GM21529 (cell line): ENCODE results near the gene TSEN34.
"Not testable (repeated sequence)": the region's sequence is repeated elsewhere in the genome, so short reads cannot be mapped to it uniquely, and the experiment has no call there.

Experiments used
- ATAC-seq: cut with Tn5 transposase; IDR thresholded peaks from one replicate; pipeline ENCODE4 v1.9.1; 2021; ENCODE audit not compliant: unreplicated experiment

The TSEN34 gene

DNA sequence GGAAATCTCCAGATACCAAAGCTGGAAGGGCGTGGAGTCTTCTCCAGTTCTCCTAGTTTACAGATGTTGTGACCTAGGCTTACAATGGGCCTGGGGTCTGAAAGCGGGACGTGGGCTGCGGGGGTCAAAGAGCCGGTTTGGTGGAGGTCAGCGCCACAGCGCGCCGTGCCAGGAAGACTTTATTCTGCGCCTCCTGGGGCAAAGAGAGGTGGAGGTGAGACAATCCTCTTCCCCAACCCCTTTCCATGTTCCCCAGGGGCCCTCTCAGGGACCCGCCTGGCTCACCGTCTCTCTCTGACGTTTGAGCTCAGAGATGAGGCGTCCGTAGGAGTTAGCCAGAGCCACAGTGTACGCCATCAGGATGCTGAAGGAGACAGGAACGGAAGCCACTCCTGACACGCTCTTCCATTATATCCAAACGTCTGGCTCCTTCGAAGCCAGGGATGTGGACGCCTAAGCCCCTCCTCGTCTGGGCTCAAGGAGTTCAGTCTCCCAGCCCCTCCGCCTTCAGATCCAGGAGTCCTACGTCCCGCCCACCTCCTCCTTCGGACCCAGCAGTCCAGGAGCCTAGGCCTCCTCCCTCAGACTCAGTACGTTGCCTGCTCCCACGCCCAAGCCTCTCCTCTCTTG, 30.8 kb upstream of the TSEN34 start:
- ATAC-seq = no peak

DNA sequence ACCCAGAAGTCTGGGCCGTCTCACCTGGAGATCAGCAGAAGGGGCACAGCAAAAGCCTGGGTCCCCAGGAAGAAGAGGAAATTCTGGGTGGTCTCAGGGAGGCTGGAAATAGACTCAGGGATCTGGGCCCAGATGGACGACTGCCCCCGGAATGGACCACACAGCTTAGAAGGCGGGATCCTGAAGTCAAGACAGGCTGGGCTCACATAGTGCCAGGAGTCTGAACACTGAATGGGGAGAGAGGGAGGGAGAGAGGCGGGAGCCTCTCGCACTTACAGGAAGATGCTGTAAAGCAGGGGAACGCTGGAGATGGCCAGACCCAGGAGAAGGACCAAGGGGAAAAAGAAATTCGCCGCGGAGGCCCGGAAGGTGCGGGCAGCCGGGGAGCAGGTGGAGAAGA, 30.3 kb upstream of the TSEN34 start:
- ATAC-seq = no peak

DNA sequence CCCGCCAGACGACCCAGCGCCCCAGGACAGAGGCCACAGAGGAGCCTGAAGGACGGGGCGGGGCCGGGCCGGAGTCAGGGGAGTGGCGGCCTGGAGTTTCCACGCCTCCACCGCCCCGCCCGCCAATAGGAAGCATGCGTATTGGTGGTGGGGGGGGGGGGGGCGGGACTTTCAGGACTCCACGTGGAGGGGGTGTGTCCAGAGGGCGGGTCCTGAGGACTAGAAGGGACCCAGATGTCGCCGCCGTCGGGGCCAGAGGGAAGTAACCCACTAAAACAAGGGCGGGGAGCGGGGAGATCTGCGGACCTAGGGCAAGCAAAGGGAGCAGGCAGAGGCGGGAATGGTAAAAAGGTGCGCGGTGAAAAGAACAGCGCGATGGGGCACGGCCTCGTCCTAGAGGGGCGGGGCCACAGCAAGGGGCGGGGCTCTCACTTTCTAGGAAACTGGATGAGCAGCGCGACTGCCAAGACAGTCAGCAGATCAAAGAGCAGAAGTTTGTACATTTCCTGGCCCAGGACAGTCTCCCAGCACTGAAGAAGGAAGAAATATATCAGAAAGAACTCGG, 28.8 kb upstream of the TSEN34 start:
- no peak for ATAC-seq

DNA sequence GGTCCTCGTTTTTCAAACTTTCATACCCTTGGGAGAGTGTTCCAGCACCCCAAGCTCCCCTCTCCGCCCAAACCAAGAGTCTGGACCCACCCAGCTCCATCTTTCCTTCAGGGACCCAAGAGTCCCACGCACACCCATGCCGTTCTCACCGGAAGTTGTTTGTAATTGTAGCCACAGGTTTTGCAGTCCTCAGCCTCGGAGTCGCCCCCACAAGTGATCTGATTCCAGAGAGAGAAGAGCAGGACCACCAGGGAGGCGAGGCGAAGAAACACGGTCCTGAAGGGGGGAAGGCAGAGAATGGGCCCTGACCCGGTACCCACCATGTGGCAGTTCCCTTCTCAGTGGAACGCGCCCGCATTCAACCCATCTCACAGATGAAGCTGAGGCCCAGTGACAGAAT, 28.2 kb upstream of the TSEN34 start:
- ATAC-seq = no peak

DNA sequence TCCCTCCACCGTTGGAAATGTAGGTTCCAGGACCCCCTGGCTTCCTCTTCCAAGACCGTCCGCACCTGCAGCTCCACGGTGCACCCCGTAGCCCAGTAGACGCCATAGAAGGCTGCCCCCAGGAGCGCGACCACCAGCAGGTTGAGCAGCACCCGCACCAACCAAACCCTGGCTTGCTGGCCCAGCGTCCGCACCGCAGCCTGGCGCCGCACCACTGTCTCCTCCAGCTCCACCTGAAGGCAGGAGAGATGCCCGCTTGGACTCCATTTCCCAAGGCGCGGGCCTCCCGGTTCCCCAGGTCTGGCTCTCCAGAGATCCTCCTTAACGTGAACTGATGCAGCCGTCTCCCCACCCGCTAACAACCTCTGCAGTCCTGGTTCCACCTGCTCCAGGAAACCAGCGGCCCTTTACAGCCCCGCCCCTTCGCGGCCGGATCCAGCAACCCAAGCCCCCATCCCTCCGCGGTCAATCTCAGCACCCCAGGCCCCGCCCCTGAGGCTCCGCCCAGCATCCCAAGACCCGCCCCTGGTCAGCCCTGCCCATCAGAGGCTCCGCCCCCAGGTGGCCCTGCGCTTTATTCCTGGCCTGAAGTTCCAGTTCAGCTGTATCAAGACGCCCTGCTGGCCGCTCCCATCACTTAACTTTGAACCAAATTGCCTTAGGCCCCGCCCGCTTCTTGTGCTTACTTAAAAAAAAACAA, 26.6 kb upstream of the TSEN34 start:
- ATAC-seq = no peak

DNA sequence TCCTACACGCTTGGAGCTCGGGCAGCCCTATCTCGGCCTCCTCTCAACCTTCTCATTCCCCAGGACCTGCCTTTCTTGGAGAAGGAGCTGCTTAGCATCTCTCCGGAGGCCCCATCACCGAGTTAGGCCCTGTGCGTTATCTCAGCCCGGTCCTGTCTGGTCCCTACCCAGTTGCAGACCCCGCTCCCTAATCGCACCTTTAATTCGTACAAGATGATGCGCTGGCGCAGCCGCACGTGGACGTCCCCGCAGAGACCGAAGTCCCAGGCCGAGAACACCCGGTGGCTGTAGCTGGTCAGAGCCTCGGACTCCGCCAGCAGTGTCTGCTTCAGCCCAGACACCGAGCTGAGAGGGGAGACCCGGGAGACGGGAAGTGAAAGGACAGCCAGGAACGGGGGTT, 25.9 kb upstream of the TSEN34 start:
- ATAC-seq = no peak

DNA sequence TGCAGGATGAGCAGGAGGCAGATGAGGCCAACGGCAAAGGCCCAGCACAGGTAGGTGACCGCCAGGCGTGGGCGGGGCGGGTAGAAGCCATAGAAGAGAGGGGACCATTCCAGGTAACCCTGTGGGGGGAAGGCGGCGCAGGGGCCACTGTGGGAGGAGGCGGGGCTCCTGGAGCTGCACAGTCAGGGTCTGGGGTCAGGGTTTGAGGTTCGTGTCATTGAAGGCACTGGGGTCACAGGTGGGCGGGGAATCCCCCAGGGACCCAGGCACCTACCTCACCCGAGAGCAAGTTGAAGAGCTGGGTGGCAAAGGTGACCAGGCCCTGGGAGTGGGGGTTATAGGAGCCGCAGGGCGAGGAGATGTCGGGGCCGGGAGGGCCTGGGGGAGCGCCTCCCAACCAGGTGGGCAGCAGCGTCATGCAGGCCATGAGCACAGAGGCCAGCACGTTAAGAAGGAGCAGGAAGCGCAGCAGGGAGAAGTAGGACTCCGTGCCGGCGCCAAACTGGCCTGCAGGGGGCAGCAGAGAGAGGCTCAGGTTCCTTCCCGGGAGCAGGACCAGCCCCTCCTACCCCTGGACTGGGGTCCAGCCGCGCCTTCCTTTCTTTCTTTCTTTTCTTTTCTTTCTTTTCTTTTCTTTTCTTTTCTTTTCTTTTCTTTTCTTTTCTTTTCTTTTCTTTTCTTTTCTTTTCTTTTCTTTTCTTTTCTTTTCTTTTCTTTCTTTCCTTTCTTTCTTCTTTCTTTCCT, 22.8 kb upstream of the TSEN34 start:
- ATAC-seq = no peak

DNA sequence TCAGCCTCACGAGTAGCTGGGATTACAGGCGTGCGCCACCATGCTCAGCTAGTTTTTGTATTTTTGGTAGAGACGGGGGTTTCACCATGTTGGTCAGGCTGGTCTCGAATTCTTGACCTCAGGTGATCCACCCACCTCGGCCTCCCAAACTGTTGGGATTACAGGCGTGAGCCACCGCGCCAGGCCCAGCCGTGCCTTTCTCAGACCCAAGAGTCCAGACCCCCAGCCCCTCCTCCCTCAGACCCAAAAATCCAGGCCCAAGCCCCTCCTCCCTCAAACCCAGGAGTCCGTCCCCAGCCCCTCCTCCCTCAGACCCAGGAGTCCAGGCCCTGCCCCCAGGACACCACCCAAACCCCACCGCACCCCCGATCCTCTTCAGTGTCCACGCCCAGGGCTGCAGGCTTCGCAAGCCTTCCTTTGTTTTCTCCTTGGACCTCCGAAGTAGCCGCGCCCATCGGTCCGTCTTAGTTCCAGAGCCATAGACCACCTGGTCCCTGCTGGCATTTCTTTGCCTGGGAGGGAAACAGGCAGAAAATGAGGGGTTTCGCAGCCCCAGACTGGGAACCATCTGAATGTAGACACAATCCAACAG, 21.9 kb upstream of the TSEN34 start:
- no peak for ATAC-seq

DNA sequence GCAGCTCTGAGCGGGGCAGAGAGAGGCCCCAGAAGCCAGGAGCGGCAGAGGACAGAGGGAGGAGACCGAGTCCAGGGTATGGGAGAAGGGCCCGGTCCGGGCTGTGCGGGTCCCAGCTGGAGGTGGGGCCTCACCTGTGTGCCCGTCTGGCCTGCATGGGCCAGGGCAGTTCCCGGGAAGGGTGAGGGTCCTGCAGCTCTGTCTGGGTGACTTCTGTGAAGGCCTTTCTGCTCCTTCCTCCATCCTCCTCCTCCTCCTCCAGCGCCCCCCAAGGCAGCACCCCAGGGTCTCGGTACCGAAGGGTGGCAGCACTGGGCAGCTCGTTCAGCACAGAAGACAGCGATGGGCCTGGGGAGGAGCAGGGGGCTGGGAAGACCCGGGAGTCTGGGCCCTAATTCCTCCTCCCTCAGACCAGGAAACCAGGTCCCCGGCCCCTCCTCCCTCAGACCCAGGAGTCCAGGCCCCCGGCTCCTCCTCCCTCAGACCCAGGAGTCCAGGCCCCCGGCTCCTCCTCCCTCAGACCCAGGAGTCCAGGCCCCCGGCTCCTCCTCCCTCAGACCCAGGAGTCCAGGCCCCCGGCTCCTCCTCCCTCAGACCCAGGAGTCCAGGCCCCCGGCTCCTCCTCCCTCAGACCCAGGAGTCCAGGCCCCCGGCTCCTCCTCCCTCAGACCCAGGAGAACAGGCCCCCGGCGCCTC, 19.2 kb upstream of the TSEN34 start:
- ATAC-seq = not testable (repeated sequence)

DNA sequence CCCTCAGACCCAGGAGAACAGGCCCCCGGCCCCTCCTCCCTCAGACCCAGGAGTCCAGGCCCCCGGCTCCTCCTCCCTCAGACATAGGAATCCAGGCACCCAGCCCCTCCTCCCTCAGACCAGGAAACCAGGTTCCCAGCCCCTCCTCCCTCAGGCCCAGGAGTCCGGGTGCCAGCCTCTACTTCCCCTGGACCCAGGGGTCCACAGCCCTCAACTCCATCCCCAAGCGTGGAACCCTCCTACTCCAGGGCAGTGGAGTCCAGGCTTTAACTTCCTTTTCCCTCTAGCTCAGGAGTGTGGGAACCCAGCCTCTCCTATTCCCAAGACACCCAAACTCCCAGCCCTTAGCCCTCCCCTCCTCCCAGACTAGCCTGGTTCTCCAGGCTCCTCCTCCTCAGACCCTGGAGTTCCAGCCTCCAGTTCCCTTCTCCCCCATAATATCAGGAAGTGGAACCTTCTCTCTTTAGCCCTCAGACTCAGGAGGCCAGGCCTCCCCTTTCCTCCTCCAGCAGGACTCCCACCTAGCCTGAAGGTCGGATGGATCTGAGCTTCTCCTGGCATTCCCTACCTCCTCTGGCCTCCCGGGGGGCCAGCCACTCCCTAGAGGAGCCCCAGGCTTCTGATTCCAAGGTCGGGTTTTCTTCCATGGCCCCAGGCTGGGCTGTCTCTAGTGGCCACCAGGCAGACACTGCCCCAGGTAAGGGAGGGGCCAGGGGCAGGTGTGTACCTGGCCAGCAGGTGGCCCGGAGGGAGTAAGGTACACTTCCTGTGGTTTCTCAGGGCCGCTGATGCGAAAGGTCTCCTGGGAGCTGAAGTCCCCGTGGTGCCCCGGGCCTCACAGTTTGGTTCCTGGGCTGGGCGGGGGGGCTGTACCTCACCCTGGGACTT, 18.4 kb upstream of the TSEN34 start, which contains the start of gene TMC4:
TMC4 (minus strand) TSS at position 690 of the 888 bp plus-strand sequence; CDS start at position 647, 43 bp downstream.
- no peak for ATAC-seq

DNA sequence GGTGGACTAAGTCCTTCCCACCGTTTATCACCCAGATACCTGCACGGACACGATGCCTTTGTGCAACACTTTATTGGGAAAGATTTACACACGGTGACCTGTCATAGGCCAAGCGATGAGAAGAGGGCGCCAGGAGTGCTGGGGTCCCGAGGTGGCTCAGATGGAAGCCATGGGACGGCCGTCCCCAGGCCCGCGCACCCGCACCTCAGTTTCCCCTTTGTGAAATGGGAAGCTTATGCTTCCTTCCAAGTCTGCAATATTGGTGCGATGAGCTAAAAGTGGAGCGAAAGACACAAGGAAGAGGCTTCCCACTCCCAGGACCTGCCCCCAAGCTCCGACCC, 17.8 kb upstream of the TSEN34 start:
- ATAC-seq = no peak

DNA sequence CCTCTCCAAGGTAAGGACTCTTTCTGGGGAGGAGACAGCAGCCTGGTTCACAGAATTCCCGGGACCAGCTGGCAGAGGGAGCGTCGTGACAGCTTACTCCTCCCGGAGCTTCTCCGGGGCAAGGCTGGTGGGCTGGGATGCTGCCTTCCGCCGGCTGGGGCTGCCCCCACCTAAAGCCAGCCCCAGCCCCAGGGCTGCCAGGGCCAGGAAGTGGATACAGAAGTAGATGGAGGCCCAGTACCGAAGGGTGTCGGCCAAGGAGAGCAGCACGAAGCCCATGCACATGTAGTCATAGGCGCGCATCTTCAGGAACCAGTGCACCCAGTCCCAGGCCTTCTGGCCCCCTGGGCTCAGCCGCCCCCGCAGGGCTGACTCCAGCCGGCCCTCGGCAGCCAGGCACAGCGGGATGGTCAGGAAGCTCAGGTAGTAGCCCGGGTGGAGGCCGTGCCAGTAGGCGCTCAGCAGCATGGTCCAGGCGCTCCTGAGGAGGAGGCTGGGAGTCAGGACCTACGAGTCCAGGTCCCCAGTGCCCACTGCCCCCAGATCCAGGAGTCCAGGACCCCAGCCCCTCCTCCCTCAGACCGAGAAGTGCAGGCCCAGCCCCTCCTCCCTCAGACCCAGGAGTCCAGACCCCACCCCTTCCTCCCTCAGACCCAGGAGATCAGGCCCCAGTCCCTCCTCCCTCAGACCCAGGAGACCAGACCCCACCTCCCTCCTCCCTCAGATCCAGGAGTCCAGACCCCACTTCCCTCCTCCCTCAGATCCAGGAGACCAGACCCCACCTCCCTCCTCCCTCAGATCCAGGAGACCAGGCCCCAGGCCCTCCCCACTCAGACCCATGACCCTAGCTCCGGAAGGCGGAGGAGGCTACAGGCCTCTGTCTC, 16.9 kb upstream of the TSEN34 start:
- no peak for ATAC-seq

DNA sequence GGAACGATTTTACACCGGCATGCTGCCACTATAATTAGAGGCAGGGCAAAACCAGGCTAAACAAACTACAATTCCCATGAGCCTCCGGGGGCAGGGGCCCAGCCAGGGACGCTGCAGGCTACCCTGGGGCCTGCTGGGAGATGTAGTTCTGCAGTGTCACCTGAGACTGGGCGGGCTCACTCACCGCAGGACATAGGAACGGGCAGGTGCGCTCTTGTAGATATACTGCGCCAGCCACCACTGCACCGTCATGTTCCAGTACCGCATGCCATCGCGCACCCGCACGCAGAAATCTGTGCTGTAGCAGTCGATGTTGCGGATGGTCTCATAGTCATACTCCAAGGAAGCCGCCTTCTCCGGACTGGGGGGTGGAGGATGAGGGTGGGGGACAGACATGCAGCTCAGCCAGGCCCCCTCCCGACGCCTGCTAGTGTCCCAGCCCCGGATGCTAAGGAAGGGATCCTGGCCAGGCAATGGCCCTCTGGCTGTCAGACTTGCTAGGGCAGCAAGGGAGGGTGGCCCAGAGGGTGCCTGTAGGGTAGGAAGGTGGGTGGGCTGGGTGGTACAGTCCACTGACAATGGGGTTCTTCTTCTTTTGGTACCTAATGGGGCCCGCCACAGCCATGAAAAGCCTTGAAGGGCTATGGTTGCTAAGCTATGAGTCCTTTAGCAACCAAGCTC, 12.4 kb upstream of the TSEN34 start:
- no peak for ATAC-seq

DNA sequence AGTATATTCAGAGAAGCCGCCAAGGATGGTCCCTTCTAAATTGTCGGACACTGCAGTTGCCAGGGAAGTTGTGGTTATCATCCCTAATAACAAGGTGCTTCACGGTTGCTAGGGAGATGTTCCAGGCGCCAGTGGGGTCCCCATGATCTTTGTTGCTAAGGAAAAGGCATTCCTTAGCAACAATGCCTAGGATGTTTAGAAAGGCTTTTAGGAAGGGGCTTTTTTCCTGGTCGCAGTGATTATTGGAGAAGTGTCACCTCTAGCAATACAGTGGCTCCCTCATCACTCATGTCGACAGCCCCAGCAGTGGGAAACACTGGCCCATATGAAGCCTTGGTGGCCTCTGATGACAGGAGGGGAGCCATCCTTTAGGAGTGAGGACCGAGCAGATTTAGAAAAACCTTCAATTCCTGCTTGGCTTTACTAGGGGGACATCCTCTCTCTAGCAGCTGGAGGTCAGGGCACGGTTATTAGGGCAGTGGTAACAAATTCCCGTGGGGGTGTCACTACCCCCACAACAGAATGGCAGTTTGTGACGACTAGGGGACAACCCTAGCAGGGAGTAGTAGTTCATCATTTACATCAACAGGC, 11.8 kb upstream of the TSEN34 start:
- ATAC-seq = no peak

DNA sequence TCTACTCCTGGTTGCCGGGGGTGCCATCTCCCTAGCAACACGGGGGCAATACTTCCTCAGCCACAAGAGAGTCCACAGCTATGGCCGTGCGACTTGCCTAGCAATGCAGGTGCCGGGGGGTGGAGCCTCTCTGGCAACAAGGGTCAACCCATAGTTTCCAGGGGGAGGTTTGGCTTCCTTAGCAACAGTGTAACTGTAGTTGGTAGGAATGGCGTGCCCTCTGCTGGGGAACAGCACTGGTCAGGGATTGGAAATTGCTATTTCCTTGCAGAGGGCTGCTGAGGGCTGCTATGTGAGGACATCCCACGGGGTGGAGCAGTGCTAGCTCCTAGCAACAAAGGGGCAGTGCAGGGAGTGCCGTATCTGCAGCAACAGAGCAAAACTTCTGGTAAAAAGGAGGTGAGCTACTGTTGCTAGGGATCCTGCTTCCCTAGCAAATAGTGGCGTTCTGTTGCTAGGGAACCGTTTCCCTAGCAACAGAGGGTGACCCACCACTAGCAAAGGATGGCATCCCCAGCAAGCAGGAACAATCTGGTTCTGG, 11.1 kb upstream of the TSEN34 start:
- ATAC-seq = no peak

DNA sequence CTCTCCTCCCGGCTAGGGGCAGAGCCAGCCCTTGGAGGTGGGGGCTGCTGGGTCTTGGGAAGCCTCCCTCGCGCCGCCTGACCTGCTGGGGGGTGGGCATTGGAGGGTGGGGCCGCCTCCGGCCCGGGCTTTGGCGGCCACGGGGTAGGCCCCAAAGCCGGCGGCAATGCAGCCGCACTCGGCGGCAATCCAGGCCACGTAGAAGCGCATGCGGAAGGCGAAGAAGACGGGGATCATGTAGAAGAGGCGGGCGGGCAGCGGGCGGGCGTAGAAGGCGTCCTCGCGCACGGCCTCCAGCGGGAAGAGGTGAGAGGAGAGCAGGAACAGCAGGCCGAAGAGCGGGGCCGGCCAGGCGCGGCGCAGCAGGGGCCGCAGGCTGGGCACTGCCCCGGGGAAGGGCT, 10.4 kb upstream of the TSEN34 start:
- no peak for ATAC-seq

DNA sequence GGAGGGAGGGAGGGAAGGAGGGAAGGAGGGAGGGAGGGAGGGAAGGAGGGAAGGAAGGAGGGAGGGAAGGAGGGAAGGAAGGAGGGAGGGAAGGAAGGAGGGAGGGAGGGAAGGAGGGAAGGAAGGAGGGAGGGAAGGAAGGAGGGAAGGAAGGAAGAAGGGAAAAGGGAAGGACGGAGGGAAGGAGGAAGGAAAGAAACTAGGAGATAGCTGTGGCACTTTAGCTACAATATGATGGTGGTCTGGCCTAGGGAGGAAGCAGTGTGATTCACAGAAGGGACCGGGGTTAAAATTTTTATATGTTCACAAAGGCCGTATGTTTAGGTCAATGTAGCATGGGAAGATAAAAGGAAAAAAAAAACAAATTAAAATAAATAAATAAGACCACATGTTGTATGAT, 9.2 kb upstream of the TSEN34 start:
- ATAC-seq = not testable (repeated sequence)

DNA sequence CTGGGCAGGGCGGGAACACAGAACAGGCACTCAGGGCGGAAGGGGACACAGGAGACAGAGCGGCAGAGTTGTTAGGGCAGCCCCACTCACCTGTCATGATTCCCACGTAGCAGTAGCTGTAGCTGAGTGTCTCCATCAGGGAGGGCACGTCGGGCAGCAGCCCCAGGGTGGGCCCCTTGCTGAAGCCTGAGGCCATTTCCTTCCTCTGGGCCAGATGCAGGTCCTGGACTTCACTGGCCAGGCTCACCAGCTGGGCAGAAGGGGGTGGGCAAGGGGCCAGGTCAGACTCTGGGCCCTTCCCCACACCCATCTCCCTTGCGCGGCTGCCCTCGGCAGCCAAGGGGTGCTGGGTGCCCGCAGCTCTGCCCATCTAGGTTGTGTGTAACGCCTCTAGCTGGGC, 7.7 kb upstream of the TSEN34 start:
- ATAC-seq = no peak
